ENCODE results near the gene PRICKLE3.
A peak's percentile ranks its signal among the peaks of the same experiment; 100 is the strongest.
"Not testable (repeated sequence)": the region's sequence is repeated elsewhere in the genome, so short reads cannot be mapped to it uniquely, and the experiment has no call there.

PRICKLE3 gene

DNA sequence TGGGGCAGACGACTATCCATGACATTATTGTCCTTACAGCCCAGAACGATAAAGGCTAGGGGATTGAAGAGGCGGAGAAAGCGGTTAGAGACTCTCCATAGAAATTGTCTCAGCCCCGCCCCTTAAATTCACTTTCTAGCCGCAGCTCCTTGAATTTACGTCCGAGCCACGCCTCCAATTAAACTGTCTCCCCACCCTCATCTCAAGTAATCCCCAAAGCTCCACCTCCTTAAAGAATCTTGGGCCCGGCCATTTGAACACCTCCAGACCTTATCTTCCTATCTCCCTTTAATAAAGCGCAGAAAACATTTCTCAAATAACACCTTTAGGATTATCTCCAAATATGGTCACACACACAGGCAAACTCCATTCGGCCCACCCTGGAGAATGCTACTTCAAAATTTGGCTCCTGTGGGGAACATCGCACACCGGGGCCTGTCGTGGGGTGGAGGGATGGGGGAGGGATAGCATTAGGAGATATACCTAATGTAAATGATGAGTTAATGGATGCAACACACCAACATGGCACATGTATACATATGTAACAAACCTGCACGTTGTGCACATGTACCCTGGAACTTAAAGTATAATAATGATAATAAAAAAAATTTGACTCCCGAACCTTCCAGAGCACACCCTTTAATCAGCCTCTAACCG is 30.8 kb downstream of the PRICKLE3 start:
- DNase-seq (ENCODE audit: low read depth in 2 of 2): peak; percentile 69 to 73
- TF ChIP-seq, protein P1, sequence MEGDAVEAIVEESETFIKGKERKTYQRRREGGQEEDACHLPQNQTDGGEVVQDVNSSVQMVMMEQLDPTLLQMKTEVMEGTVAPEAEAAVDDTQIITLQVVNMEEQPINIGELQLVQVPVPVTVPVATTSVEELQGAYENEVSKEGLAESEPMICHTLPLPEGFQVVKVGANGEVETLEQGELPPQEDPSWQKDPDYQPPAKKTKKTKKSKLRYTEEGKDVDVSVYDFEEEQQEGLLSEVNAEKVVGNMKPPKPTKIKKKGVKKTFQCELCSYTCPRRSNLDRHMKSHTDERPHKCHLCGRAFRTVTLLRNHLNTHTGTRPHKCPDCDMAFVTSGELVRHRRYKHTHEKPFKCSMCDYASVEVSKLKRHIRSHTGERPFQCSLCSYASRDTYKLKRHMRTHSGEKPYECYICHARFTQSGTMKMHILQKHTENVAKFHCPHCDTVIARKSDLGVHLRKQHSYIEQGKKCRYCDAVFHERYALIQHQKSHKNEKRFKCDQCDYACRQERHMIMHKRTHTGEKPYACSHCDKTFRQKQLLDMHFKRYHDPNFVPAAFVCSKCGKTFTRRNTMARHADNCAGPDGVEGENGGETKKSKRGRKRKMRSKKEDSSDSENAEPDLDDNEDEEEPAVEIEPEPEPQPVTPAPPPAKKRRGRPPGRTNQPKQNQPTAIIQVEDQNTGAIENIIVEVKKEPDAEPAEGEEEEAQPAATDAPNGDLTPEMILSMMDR (IDR thresholded peaks at IDR 0.05; ENCODE audit: low read depth, low read length): no peak
- peak overlapping the region; percentile 33 to 52 for H3K4me3 ChIP-seq (replicated peaks in 1 of 2; ENCODE audit: low read depth in 2 of 2, low read length in 2 of 2)

DNA sequence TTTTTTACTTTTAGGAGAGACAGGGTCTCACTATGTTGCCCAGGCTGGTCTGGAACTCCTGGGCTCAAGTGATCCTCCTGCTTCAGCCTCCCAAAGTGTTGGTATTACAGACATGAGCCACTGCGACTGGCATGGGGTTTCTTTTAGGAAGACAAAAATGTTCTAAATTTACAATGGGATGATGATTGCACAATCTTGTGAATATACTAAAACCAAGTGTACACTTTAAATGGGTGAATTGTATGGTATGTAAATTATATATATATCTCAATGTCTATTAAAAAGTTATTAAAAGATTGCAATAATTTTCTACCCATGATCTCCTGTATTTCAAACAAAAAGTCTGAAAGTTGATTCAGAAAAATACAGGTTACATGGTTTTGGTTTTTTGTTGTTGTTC is 32.7 kb downstream of the PRICKLE3 start:
- no peak overlapping the region for H3K4me3 ChIP-seq (replicated peaks in 1 of 2; ENCODE audit: low read depth in 2 of 2, low read length in 2 of 2)
- no peak for DNase-seq (ENCODE audit: low read depth in 2 of 2)
- TF ChIP-seq, protein P1 (IDR thresholded peaks at IDR 0.05; ENCODE audit: low read depth, low read length): no peak

GRCh38 chrX:49149291-49149690 is 36.9 kb downstream of the PRICKLE3 start:
- DNase-seq (ENCODE audit: low read depth in 2 of 2); H3K4me3 ChIP-seq (replicated peaks in 1 of 2; ENCODE audit: low read depth in 2 of 2, low read length in 2 of 2): not testable (repeated sequence)

DNA sequence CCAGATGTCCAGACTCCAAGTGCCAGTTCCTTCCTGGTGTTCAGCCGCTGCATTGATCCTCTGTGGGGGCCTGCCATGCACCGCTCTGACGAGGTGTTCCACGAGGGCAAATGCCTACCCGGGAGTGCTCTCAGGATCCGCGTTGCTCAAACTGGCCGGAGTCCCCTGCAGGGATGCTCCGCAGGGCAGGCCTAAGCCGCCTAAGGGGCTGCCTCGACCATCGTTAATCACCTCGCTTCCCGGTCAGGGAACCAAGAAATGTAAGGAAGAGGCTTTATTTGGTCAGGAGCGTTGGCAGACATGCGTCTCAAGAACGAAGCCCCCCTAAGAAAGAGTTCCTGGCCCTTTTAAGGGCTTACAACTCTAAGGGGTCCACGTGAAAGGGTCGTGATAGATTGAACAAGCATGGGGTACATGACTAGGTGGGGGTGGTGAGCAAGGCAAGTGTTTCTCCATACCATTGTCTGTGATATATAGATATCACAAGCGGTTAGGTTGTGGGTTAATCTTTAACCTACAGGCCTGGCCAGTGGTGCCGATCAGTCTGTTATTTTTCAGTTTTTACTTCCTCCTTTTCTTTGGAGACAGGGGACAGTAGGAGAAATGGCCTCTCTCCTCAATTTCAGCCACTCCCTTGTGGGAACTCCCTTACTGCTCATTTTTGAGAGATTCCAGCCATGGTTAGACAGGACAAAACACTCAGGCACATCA is 37.6 kb downstream of the PRICKLE3 start:
- not testable (repeated sequence) for H3K4me3 ChIP-seq (replicated peaks in 1 of 2; ENCODE audit: low read depth in 2 of 2, low read length in 2 of 2); DNase-seq (ENCODE audit: low read depth in 2 of 2)

- no peak overlapping the region for H3K4me3 ChIP-seq (replicated peaks in 1 of 2; ENCODE audit: low read depth in 2 of 2, low read length in 2 of 2)
- DNase-seq (ENCODE audit: low read depth in 2 of 2): no peak
- TF ChIP-seq, protein P1 (IDR thresholded peaks at IDR 0.05; ENCODE audit: low read depth, low read length): no peak
Observed at GRCh38 chrX:49147936-49148335, 38.2 kb downstream of the PRICKLE3 start.

DNA sequence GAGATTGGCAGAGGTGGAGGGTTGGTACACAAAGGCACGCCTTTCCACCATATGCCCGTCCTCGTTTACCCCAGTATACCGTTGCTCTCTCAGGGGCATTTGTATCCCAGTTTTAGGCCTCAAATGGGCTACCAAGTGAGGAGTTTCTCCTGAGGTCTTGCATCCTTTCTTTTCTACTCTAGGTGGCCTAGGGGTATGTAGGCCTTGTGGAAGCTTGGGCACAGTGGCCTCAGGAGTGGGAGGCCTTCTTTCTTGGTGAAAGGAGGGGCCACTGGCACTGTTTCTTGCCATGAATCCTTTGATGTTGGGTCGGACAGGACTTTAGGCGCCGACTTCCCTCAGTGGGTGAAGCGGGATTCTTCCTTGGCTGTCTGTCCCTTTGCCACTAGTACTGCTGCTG is 38.9 kb downstream of the PRICKLE3 start:
- H3K4me3 ChIP-seq (replicated peaks in 1 of 2; ENCODE audit: low read depth in 2 of 2, low read length in 2 of 2): no peak overlapping the region
- TF ChIP-seq, protein P1 (IDR thresholded peaks at IDR 0.05; ENCODE audit: low read depth, low read length): no peak
- DNase-seq (ENCODE audit: low read depth in 2 of 2): no peak

- not testable (repeated sequence) for DNase-seq (ENCODE audit: low read depth in 2 of 2)
Observed at GRCh38 chrX:49143154-49143553, 43.0 kb downstream of the PRICKLE3 start.

GRCh38 chrX:49142264-49142663 is 43.9 kb downstream of the PRICKLE3 start:
- H3K4me3 ChIP-seq (replicated peaks in 1 of 2; ENCODE audit: low read depth in 2 of 2, low read length in 2 of 2): not testable (repeated sequence)
- DNase-seq (ENCODE audit: low read depth in 2 of 2): peak; percentile 10 to 12
- TF ChIP-seq, protein P1 (IDR thresholded peaks at IDR 0.05; ENCODE audit: low read depth, low read length): peak; percentile 42

More at GRCh38 chrX:49143154-49143553, 43.0 kb downstream of the PRICKLE3 start:
- H3K4me3 ChIP-seq (replicated peaks in 1 of 2; ENCODE audit: low read depth in 2 of 2, low read length in 2 of 2): not testable (repeated sequence)

All from cardiac fibroblast (primary cell).